ENCODE results near the gene CRIM1.
"Not testable (repeated sequence)": the region's sequence is repeated elsewhere in the genome, so short reads cannot be mapped to it uniquely, and the experiment has no call there.

- not testable (repeated sequence) for TF ChIP-seq CTCF (conservative IDR thresholded peaks at IDR 0.05); EZH2 (IDR thresholded peaks at IDR 0.05; ENCODE audit: low read depth)
Measured at GRCh38 chr2:36363085-36363484, 7.5 kb downstream of the CRIM1 start.

Measured in PC-9 (cell line).